Type B pancreatic cell (in vitro differentiated cells): ENCODE data around the gene GPATCH2L. TPM values are rescaled to one million over a fixed set of nuclear protein-coding genes. Genes with fewer than 3 reads are reported as not detected.

Experiments used
- DNase-seq: peaks from one replicate; pipeline ENCODE4 v3.0.0; 2021; ENCODE audit warnings: mixed read lengths; ENCODE audit not compliant: unreplicated experiment; ENCODE audit errors: extremely low spot score
- H3K27ac Mint-ChIP-seq: 2 replicates; pipeline ENCODE4 v1.8.0; 2021; ENCODE audit warnings: mild to moderate bottlenecking, mixed read lengths
- H3K27me3 Mint-ChIP-seq: 2 replicates; pipeline ENCODE4 v1.8.0; 2021; ENCODE audit warnings: mixed read lengths
- H3K36me3 Mint-ChIP-seq: 2 replicates; pipeline ENCODE4 v1.8.0; 2021; ENCODE audit warnings: mixed read lengths
- H3K4me1 Mint-ChIP-seq: one replicate; pipeline ENCODE4 v1.8.0; 2021; ENCODE audit warnings: mixed read lengths; ENCODE audit not compliant: unreplicated experiment
- H3K4me3 Mint-ChIP-seq: 2 replicates; pipeline ENCODE4 v1.8.0; 2021; ENCODE audit warnings: mild to moderate bottlenecking, mixed read lengths
- H3K9me3 Mint-ChIP-seq: 2 replicates; pipeline ENCODE4 v1.8.0; 2021; ENCODE audit warnings: mixed read lengths
- CTCF ChIP-seq: fragments of 200-600 bp; sonication (generic); conservative IDR thresholded peaks from 2 replicates; pipeline ENCODE4 v1.5.0; 2021; ENCODE audit warnings: antibody characterized with exemption, mild to moderate bottlenecking
- total RNA-seq: library from RNA; stranded (reverse); gene quantifications from 2 replicates; pipeline ENCODE4 v1.2.1, GENCODE V29; 2021; ENCODE audit warnings: low replicate concordance

Gene GPATCH2L
- total RNA-seq, 1 donor from 2014 or later, result 57.0 TPM

- Mint-ChIP-seq H3K4me3 (no peak overlapping the region), H3K9me3 (no peaks in the 10 kb centered on the region), H3K27ac (no peak overlapping the region), H3K4me1 (peaks cover 4% of the 10 kb centered on the region), H3K36me3 (peaks cover 50% of the 10 kb centered on the region), H3K27me3 (no peaks in the 10 kb centered on the region)
- DNase-seq, result no peak
- no peak for TF ChIP-seq CTCF
These were observed 49.4 kb downstream of the GPATCH2L start for GRCh38 chr14:76201162-76201561.

DNA sequence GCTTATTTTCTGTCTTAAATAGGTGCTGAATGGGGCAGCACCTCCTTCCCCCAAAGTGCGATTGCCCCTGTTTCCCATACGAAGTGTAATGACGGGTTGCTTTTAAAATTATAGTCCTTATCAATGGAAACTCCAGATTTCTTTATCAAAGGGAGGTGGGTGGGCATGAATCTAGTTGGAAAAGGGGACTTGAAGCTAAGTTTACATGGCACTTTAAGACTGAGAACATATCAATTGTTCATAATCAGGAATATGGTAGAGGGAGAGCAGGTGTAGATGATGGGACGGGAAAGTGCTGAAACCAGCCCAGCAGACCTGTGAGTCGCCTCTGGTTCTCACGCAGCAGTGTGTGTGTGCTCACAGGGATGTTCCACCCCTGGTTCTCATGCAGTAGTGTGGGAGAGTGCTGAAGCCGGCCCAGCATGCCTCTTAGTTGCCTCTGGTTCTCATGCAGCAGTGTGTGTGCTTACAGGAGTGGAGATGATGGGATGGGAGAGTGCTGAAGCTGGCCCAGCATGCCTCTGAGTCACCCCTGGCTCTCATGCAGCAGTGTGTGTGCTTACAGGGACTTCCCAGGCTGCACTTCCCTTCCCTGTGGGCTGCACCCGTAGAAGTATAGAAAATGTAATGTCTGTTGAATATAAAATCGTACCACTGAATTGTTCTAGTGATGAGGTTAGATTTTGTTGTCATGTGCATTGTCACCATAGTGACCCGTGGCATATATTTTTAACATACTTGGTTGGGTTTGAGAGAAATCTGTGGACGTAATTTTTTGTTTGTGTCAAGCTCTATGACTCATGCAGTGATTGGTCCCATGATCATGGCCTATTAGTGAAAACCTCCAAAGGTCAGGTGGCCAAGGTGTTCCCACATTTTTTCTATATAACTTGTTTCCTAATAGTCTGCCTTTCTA lies 51.6 kb downstream of the GPATCH2L start:
- Mint-ChIP-seq H3K27ac (no peak overlapping the region), H3K36me3 (peaks cover 45% of the 10 kb centered on the region), H3K27me3 (no peaks in the 10 kb centered on the region)

DNA sequence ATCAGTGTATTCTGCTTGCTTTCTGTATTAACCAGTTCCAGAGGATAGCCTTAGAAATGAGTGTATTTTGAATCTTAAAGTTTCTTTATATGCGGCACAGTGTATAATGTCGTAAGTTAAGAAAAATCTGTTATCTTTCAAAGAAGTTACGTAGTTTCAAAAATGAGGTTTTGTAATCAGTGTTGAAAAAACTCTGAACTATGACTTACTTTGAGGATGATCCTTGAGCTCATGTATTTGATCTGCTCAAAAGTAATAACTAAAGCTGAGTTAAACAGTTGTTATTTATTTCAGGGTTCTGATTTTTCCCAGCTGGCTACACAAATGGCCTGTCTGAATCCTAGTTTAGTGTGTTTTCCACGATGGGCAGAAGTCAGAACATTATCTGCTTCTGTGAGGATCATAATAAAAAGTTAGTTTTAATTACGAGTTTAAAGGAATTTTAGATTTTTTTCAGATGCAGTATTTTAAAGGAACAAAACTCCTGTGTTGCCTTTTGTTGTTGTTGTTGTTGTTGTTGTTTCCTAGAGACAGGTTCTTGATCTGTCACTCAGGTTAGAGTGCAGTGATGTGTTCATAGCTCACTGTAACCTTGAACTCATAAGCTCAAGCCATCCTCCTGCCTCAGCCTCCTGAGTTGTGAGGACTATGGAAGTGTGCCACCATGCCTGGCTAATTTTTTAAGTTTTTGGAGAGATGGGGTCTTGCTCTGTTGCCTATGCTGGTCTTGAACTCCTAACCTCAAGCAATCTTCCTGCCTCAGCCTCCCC lies 52.9 kb downstream of the GPATCH2L start:
- H3K4me3 Mint-ChIP-seq, result no peak overlapping the region
- H3K9me3 Mint-ChIP-seq, result no peaks in the 10 kb centered on the region
- H3K27ac Mint-ChIP-seq, result no peak overlapping the region
- peaks cover 43% of the 10 kb centered on the region for H3K36me3 Mint-ChIP-seq
- H3K4me1 Mint-ChIP-seq, result peaks cover 5% of the 10 kb centered on the region
- TF ChIP-seq CTCF, result no peak
- no peak for DNase-seq
- no peaks in the 10 kb centered on the region for H3K27me3 Mint-ChIP-seq

More for the DNA sequence above, 51.6 kb downstream of the GPATCH2L start:
- H3K4me1 Mint-ChIP-seq, result peaks cover 2% of the 10 kb centered on the region
- H3K4me3 Mint-ChIP-seq, result no peak overlapping the region
- DNase-seq, result no peak
- TF ChIP-seq CTCF, result no peak
- no peaks in the 10 kb centered on the region for H3K9me3 Mint-ChIP-seq

- Mint-ChIP-seq H3K36me3 (peaks cover 33% of the 10 kb centered on the region), H3K4me1 (peaks cover 5% of the 10 kb centered on the region), H3K27ac (no peak overlapping the region), H3K27me3 (no peaks in the 10 kb centered on the region), H3K4me3 (no peak overlapping the region), H3K9me3 (no peaks in the 10 kb centered on the region)
- no peak for DNase-seq
- TF ChIP-seq CTCF, result no peak
These were observed 54.0 kb downstream of the GPATCH2L start for GRCh38 chr14:76205708-76206107.

GRCh38 chr14:76208340-76208739 lies 56.6 kb downstream of the GPATCH2L start:
- Mint-ChIP-seq H3K36me3 (peaks cover 18% of the 10 kb centered on the region), H3K4me1 (peaks cover 5% of the 10 kb centered on the region), H3K27ac (no peak overlapping the region), H3K27me3 (no peaks in the 10 kb centered on the region), H3K4me3 (no peak overlapping the region), H3K9me3 (no peaks in the 10 kb centered on the region)
- no peak for TF ChIP-seq CTCF
- DNase-seq, result no peak
